Measurements from ENCODE around the gene ST6GALNAC6.

Gene ST6GALNAC6

DNA sequence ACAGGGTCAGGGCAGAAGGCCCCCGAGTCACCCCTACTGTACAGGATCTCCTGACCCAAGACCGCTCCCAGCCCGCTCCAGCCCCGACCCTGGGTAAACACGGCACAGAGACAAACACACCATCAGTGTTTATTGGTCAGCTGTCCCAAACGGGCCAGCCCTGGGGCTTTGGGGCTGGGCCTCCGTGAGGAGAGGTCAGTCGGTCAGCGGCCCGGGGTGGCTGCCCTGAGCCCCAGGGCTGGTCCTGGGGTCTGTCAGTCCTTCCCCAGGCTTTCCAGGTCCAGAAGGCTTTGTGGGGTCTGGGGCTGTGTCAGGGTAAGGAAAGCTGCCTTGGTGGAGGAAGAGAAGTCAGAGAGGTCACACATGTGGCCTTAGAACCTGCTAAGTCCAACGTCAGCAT is 35.6 kb upstream of the ST6GALNAC6 start:
- in situ Hi-C loops (cut with MboI; ENCODE audit: low sequenced_read_pairs) = no loop called here

DNA sequence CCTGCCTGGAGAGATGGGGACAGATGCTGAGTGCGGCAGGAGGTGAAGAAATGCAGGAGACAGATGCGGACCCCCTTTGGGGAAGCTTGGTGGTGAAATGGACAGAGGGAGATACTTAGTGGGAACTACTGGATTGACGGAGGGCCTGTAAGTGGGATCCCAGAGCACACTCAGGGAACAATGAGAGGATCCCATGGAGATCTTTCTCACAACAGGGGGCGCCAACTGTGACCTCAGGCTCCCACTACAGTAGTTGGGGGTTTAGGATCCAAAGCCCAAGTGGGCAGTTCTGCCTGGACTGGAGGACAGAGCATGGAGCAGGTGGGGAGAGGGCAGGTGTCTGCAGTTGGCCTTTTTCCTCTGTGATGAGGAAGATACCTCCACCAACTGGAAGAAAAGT is 34.8 kb upstream of the ST6GALNAC6 start:
- in situ Hi-C loops (cut with MboI; ENCODE audit: low sequenced_read_pairs) = no loop called here

DNA sequence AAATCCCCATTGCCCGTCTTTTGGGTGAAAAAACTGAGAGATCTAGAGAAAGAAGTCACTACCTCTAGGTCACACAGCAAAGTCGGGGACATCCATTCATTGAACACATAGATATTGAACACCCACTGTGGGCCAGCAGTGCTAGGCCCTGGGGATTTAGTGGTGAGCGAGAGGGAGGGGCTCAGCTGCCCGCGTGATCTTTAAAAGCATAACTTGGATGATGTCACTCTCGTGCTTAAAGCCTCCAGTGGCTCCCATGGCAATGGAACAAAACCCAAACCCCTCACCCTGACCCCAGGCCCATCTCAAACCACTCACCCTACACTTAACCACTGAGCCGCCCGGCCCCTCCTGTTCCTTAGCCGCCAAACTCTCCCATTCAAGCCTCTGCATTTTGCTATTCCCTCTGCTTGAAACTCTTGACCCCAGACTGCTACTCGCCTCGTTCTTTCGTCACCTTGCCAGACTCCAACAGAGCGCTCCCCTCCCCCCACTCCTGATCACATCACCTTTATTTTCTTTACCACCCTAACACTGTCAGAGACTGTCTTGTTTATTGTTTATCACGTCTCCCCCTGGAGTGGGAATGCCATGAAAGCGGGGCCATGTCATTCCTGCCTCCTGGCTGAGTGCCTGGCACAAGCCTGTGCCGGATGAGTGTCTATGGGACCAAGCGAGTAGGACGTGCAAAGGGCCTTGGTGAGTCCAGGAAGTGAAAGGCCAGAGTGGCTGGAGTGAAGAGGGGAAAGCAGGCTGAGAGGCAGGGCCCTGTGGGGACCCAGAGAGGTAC is 31.9 kb upstream of the ST6GALNAC6 start:
- in situ Hi-C loops (cut with MboI; ENCODE audit: low sequenced_read_pairs) = no loop called here

DNA sequence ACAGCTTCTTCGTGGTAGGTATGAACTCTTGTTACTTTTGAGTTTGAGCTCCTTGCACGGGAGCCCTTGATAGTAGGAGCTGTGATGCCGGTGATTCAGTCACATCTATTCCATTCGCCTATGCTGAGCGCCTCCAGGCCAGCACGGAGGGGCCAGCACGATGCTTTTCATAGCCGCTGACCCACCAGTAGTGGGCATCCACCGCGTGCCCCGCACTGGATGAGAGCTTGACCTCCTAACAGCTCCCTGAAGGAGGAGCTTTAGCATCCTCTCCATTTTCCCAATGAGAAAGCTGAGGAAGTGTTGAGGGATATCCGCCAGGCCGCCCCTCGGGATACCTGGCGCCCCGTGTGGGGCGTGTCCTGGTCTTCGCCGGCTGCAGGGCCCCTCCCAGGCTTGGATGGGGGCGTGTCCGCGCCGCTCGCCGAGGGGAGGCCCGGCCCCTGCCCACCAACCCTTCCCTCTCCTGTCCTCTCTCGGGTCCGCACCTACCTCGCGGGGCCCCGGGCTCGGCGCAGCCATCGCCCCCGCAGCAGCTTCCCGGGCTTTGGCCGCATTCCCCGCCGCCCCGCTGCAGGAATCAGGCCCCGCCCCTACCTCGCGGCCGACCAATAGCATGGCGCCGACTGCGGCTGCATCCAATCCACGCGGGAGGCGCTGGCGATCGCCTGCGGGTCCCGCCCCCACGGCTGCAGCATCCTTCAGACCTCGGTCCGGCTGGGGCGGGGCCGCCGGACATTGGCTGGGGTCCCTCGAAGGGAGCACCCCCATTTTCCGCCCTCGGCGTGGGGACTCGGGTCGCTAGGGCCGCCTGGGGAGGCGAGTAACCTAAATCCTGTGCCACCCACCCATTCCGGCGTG is 31.1 kb upstream of the ST6GALNAC6 start, which contains the start of gene PIP5KL1:
PIP5KL1 (minus strand) TSS at position 547 of the 861 bp plus-strand sequence; CDS start at position 522, 25 bp downstream.
- in situ Hi-C loops (cut with MboI; ENCODE audit: low sequenced_read_pairs) = no loop called here

DNA sequence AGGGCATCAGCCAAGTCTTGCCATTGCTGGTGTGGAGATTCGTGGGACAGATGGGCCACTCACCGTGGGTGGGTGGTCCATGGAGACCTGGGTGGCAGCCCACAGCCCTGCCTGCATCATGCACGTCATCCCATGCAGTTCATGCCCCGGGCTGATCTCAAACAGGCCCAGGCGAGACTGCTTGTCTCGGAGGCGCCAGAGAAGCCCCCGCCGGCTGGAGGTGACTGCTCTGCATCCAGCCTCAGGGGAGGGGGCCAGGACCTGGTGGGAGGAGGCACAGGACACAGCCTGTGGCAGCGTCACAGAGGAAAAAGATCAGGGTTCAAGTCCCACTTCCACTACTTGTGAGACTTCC is 30.2 kb upstream of the ST6GALNAC6 start:
- in situ Hi-C loops (cut with MboI; ENCODE audit: low sequenced_read_pairs) = no loop called here

DNA sequence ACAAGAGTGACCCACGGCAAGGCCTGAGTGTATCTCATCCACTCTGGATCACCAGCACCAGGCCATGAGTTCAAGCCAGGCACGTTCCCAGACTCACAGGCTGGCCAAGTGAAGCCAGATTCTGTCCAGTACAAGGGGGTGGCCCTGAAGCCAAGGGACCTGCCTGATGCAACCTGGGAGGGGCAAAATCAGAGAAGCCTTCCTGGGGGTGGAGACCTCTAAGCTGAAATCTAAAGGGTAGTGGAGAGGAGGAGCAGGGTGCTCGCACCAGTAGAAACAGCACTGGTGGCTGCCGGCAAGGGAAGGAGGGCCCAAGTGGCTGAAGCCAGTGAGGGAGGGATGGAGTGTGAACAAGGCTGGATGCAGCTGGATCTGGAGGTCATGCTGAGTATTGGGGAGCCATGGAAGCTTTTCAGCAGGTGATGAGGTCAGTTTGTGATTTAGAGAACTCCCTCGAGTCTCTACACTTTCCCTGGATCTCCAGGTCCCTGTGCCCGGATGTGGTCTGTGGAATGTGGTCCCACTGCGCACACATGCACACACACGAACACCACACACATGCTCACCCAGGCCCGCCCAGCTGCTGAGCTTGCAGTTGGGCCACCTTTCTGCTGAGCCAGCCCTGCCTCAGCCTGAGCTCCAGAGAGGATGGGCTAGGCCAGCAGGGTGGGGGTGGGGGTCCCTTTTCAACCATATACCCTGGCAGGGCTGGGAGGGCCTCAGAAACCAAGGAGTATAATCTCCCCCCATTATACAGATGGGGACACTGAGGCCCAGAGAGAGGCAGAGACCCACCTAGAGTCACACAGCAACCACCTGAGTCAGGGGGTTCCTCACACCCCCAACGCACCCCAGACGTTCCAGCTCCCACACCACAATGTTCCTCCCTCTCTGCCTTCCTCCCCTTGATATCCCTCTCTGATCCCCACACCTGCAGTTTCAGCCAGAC is 29.5 kb upstream of the ST6GALNAC6 start:
- in situ Hi-C loops (cut with MboI; ENCODE audit: low sequenced_read_pairs) = no loop called here

DNA sequence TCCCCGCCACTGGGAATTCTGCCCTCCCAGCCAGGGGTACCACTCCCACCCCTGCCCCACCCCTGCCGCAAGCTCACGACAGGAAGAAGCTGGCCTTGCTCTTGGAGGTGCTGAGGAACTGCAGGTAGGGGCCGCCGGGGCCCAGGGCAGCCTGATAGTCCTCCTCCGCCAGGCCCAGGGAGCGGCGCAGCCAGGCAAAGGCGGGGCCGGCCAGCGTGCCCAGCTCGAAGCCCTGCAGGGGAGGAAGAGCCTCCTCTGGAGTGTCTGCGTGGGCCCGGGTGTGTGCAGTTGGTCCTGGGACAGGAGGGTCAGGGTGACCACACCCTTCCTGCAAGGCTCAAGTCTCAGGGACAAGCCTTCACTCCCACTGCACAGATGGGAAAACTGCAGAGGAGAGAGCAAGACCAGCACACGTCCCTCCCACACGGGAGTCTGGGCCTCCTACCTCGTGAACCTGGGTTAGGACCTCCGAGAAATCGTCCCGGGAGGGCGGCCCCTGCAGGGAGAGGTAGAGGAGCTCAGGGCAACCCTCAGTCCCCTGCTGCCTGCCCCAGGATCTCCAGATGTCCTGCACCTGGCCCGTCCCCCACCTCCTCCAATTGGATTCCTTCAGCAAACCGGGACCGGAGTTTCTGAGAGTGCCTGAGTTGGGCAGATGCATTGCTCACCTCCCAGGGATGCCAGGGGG is 28.7 kb upstream of the ST6GALNAC6 start:
- in situ Hi-C loops (cut with MboI; ENCODE audit: low sequenced_read_pairs) = no loop called here

DNA sequence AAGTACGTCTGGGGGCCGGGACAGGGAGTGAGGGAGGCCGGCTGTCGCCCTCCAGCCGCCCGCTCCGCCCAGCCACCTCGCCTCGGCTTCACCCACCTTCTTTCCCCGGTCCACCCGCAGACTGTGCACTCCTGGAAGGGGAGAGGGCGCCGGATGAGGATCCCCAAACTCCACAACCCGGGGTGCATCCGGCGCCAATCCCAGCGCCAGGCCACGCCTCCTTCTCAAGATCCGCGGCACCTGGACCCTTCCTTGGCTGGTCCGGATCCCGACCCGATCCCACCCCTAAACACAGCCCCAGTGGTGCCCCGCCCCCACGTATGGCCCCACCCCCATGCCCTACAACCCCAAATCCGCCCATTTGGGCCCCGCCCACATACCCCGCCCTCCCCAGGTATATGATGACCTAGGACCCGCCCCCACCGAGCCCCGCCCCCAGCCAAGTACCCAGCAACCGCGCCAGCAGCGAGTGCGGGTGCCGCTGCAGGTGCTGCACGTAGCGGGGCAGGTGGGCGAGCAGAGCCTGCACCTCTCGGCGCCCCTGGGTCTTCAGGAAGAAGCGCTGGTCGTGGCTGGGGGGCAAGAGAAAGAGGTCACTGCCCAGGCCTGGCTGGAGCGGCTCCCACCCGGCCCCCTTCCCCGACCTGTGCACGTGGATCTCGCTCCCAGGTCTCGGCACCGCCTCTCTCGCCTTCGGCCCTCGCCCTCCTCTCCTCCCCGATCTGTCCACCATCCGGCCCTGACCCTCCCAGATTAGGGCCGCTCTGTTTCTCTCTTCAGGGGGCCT is 28.0 kb upstream of the ST6GALNAC6 start:
- in situ Hi-C loops (cut with MboI; ENCODE audit: low sequenced_read_pairs) = no loop called here

DNA sequence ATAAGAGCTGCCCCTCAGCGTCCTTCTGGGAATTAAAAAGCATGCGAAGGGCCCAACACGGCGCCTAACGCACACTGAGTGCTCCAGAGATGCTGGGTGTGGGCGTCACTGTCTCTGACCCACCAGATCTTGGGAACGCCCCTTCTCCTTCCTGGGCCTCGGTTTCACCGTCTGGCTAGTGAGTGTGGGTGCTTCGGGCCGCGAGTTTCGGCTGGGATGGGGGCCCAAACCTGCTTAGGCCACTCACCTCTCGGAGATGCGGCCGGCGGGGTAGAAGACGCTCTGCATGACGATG is 27.4 kb upstream of the ST6GALNAC6 start:
- in situ Hi-C loops (cut with MboI; ENCODE audit: low sequenced_read_pairs) = no loop called here

DNA sequence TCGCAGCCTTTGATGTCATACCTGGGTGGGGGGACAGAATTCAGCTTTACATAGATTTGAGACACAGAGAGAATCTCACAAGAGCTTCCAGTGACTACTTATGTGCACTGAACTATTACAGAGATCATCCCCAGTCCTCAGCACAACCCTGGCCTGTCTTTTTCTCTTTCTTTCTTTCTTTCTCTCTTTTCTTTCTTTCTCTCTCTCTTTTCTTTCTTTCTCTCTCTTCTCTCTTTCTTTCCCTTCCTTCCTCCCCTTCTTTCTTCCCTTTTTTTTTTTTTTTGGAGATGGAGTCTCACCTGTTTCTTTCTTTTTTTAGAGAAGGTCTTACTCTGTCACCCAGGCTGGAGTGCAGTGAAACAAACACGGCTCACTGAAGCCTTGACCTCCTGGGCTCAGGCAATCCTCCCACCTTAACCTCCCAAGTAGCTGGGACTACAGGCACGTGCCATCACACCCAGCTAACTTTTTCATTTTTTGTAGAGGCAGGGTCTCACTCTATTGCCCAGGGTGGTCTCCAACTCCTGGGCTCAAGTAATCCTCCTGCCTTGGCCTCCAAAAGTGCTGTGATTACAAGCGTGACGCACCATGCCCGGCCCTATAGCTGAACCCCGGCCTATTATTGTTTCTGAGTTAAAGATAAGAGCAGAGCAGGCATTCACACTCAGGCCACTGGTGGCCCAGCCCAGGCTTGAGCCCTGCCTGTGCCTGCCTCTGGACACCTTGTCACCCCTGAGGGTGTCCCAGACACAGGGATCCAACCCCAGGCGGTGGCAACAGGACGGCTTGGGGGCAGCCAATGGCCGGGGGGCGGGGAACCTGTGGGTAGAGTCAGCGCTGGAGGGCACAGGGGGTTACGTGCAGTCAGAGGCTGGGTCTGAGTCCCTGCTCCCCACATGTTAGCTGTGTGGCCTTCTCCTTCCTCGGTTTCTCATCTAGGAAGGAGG is 26.8 kb upstream of the ST6GALNAC6 start:
- in situ Hi-C loops (cut with MboI; ENCODE audit: low sequenced_read_pairs) = no loop called here

DNA sequence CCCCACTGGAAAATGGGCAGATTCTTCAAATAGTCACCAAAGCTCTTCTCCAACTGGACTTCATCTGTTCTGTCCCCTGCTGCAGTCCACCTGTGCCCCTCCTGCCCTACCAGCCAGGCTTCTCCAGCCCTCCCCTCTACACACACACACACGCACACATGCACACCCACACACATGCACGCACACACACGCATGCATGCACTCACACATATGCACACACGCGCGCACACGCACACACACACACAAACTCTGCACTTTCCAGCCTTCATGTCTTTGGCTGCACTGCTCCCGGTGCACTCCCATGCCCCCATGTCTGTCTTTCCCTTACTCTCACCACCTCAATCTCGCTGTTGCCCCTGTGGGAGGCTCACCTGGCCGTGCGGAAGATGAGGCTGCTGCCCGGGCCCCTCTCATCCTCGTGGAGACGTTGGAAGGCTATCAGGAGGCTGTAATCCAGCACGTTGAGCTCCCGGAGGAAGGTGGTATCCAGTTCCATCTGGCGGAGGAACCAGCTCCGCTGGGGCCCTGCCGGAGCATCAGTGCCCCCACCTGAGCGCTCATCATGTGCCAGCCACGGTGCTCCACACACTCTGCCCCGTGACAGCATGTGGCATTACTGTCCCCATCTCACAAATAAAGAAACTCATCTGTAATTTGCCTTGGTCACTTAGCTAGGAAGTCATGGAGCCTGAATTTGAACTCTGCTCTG is 25.5 kb upstream of the ST6GALNAC6 start:
- in situ Hi-C loops (cut with MboI; ENCODE audit: low sequenced_read_pairs) = no loop called here

DNA sequence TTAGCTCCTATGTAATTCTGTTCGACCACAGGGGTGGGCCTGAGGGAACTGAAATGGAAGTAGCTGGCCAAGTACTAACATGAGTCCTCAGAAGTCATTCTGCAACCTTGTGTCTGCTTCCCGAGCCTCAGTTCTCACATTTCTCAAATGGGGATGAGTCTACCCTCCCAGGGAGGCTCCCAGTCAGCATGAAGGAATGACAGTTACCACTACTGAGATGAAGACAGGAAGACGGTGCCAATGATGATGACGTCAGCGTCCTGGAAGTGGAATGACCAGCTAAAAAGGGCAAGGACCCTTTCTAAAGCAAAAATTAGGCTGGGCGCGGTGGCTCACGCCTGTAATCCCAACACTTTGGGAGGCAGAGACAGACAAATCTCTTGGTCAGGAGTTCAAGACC is 24.4 kb upstream of the ST6GALNAC6 start:
- in situ Hi-C loops (cut with MboI; ENCODE audit: low sequenced_read_pairs) = no loop called here

DNA sequence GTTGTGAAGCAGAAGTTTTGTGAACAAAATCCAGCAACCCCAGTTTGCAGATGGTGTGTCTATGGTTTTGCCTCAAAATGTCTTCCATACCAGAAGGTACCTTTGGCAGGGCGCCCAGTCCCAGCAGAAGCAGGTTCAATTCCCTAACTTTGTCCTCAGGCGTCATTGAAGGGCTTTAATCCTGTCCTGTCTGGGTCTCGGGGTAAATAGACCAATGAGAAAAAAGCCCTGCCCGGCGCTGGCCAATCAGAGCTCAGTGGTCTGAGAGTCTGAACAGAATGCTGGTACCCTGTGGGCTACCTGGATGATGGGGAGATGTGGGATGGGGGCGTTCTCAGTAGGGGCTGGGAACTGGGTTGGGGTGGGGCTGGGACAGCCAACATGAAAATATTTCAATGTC is 23.6 kb upstream of the ST6GALNAC6 start:
- in situ Hi-C loops (cut with MboI; ENCODE audit: low sequenced_read_pairs) = no loop called here

DNA sequence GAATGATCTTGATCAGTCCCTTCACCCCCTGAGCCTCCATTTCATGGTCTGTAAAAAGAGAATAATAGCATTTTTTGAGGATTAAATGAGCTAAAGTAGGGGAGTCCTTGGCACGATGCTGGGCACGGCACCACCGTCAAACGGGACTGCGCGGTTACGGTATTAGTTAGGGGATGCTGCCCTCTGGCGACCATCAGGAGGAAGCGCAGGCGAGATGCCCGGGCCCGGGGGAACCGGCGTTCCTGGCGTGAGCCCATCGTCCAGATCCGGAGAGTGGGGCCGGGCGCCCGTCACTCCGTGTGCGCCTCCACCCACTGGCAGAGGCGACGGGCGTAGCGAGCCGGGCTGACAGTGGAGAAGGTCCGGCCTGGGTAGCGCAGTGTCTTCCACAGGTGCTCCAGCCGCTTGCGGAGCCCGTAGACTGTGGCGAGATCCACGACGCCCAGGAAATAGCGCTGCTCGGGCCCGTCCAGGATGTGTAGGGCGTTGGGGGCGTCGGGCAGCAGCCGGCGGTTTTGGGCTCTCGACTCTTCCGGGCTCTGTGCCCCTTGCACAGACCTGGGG is 22.2 kb upstream of the ST6GALNAC6 start:
- in situ Hi-C loops (cut with MboI; ENCODE audit: low sequenced_read_pairs) = no loop called here

DNA sequence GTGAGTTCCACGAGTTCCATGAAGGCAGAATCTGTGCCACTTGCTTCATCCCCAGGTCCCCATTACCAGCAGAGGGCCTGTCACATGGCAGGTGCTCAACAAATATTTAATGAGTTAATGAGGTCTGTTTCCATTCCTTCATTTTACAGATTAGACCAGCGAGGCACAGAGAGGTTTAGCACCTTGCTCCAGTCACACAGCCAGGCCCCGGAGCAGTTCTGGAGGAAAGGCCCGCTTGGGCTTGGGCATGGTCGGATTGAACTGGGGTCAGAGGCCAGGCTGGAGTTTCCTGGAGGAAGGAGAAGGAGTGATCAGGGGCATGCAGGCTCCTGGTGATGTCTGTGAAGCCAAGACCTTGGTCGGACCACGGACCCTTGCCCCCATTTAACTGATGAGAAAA is 21.4 kb upstream of the ST6GALNAC6 start:
- in situ Hi-C loops (cut with MboI; ENCODE audit: low sequenced_read_pairs) = no loop called here

DNA sequence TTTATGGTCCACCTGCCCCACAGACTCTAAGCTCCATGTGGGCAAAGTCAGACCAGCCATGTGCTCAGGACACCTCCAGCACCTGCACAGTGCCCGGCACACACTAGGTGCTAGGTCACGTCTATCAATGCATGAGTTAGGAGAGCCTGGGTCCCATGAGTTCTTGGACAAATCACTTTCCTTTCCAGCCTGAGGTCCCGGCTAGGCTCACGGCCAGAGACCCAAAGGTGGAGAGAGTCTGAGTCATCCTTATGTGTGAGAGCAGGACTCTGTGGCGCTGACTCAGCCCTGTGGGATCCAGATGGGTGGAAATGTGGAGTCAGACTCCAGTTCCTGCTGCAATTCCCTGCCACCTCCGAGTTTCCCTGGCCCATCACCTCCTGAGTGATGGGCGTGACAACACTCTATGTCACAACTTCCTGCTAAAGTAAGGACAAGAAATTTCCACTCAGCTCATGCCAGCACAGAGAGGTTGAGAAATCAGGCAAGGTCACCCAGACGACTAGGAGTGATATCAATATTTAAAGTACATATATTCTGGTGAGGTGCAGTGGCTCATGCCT is 19.9 kb upstream of the ST6GALNAC6 start:
- in situ Hi-C loops (cut with MboI; ENCODE audit: low sequenced_read_pairs) = no loop called here
